ENCODE results near the gene RDH5. TPM values are rescaled to one million over a fixed set of nuclear protein-coding genes. Genes with fewer than 3 reads are reported as not detected.

The RDH5 gene
- total and polyA plus RNA-seq, 11 donors: 5.9 to 42.4 (median 17.4) TPM

GRCh38 chr12:55713721-55714120, 6.5 kb upstream of the RDH5 start:
- intact Hi-C loops (cut with DNase I): no loop called here
- ATAC-seq (no peak), DNase-seq (no peak)
- H3K27ac ChIP-seq: peak overlapping the region in 10 of 12 donors; percentile 65 to 99 (median 93)
- TF ChIP-seq CTCF (IDR thresholded peaks at IDR 0.05) (no peak), POLR2A (IDR thresholded peaks at IDR 0.05) (no peak)
- WGBS, 4 donors: 30 to 55% (median 45%) methylated on average over 2 of the region's 2 CpGs
- H3K36me3 ChIP-seq: no peaks in the 10 kb centered on the region
- H3K4me1 ChIP-seq: peaks cover 3 to 68% (median 49%) of the 10 kb centered on the region in 12 donors
- H3K9me3 ChIP-seq: no peaks in the 10 kb centered on the region
- H3K4me3 ChIP-seq: peak overlapping the region in 5 of 12 donors; percentile 24 to 87 (median 73)
- H3K27me3 ChIP-seq: no peaks in the 10 kb centered on the region

GRCh38 chr12:55715169-55715764, 4.9 kb upstream of the RDH5 start:
- no peaks in the 10 kb centered on the region for H3K9me3 ChIP-seq
- H3K4me1 ChIP-seq: peaks cover 3 to 75% (median 58%) of the 10 kb centered on the region in 12 donors
- TF ChIP-seq POLR2A (IDR thresholded peaks at IDR 0.05) (no peak), CTCF (IDR thresholded peaks at IDR 0.05) (no peak)
- peak overlapping the region in 11 of 12 donors; percentile 64 to 93 (median 73) for H3K4me3 ChIP-seq
- no peak for ATAC-seq
- H3K27me3 ChIP-seq: no peaks in the 10 kb centered on the region
- 63 to 72% (median 70%) methylated on average over 7 of the region's 7 CpGs for WGBS, 4 donors
- peaks cover 0 to 14% (median 0%) of the 10 kb centered on the region in 9 donors for H3K36me3 ChIP-seq
- intact Hi-C loops (cut with DNase I): no loop called here
- peak overlapping the region; percentile 89 to 99 (median 94) for H3K27ac ChIP-seq
- DNase-seq: peak in 1 of 5 donors; percentile 3

- H3K9me3 ChIP-seq: no peaks in the 10 kb centered on the region
- TF ChIP-seq CTCF (IDR thresholded peaks at IDR 0.05): peak in 3 of 12 donors; percentile 12 to 15 (median 14)
- TF ChIP-seq POLR2A (IDR thresholded peaks at IDR 0.05): peak in 1 of 2 donors; percentile 55
- WGBS, 4 donors: 0 to 2% (median 0%) methylated on average over 23 to 42 of the region's 42 CpGs
- H3K36me3 ChIP-seq: peaks cover 0 to 16% (median 0%) of the 10 kb centered on the region in 9 donors
- DNase-seq (peak; percentile 91 to 96 (median 93)), ATAC-seq (peak; percentile 56 to 75 (median 64))
- intact Hi-C loops (cut with DNase I): no loop called here
- H3K4me3 ChIP-seq: peak within 1 kb of the TSS; percentile 56 to 93 (median 72)
- peaks cover 3 to 83% (median 64%) of the 10 kb centered on the region in 12 donors for H3K4me1 ChIP-seq
- no peaks in the 10 kb centered on the region for H3K27me3 ChIP-seq
- H3K27ac ChIP-seq: peak within 1 kb of the TSS; percentile 89 to 99 (median 94)
Observed at GRCh38 chr12:55715833-55716581, 4.2 kb upstream of the RDH5 start, which contains the start of gene BLOC1S1. BLOC1S1 (plus strand) TSS chr12:55716046; CDS start chr12:55716052, 6 bp downstream.

- no peak for TF ChIP-seq CTCF (IDR thresholded peaks at IDR 0.05)
- no peak for TF ChIP-seq POLR2A (IDR thresholded peaks at IDR 0.05)
- Histone ChIP-seq H3K27me3 (no peaks in the 10 kb centered on the region), H3K36me3 (peaks cover 0 to 16% (median 0%) of the 10 kb centered on the region in 9 donors), H3K4me1 (peaks cover 3 to 88% (median 68%) of the 10 kb centered on the region in 12 donors), H3K27ac (peak overlapping the region; percentile 89 to 99 (median 94)), H3K4me3 (peak overlapping the region; percentile 56 to 93 (median 72)), H3K9me3 (no peaks in the 10 kb centered on the region)
- 6 to 9% (median 7%) methylated on average over 13 of the region's 13 CpGs for WGBS, 4 donors
- DNase-seq (no peak), ATAC-seq (peak in 1 of 4 donors; percentile 0)
- intact Hi-C loops (cut with DNase I): no loop called here
Observed at GRCh38 chr12:55716582-55716957, 3.6 kb upstream of the RDH5 start.

Data from heart left ventricle (tissue), 16 donors.